ENCODE results near the gene RALGPS1.

RALGPS1 gene

DNA sequence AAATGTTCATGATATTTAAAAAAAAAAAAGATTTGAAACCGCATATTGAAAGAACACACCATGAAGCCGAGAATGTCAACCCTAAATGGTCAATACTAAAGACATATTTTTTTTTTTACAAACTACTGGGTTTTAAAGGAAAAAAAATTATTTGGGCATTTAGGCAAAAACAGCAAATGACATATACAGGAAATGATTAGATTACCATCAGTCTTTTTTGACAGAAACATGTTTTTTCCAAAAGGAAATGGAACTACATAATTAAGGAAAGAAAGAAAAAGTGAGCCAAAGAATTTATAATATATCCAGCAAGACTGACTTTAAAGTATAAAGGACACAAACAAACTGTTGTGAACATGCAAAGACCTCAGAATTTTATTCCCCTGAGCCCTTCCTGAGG lies 56.7 kb downstream of the RALGPS1 start:
- TF ChIP-seq, protein P1, sequence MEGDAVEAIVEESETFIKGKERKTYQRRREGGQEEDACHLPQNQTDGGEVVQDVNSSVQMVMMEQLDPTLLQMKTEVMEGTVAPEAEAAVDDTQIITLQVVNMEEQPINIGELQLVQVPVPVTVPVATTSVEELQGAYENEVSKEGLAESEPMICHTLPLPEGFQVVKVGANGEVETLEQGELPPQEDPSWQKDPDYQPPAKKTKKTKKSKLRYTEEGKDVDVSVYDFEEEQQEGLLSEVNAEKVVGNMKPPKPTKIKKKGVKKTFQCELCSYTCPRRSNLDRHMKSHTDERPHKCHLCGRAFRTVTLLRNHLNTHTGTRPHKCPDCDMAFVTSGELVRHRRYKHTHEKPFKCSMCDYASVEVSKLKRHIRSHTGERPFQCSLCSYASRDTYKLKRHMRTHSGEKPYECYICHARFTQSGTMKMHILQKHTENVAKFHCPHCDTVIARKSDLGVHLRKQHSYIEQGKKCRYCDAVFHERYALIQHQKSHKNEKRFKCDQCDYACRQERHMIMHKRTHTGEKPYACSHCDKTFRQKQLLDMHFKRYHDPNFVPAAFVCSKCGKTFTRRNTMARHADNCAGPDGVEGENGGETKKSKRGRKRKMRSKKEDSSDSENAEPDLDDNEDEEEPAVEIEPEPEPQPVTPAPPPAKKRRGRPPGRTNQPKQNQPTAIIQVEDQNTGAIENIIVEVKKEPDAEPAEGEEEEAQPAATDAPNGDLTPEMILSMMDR (IDR thresholded peaks at IDR 0.05), result no peak

DNA sequence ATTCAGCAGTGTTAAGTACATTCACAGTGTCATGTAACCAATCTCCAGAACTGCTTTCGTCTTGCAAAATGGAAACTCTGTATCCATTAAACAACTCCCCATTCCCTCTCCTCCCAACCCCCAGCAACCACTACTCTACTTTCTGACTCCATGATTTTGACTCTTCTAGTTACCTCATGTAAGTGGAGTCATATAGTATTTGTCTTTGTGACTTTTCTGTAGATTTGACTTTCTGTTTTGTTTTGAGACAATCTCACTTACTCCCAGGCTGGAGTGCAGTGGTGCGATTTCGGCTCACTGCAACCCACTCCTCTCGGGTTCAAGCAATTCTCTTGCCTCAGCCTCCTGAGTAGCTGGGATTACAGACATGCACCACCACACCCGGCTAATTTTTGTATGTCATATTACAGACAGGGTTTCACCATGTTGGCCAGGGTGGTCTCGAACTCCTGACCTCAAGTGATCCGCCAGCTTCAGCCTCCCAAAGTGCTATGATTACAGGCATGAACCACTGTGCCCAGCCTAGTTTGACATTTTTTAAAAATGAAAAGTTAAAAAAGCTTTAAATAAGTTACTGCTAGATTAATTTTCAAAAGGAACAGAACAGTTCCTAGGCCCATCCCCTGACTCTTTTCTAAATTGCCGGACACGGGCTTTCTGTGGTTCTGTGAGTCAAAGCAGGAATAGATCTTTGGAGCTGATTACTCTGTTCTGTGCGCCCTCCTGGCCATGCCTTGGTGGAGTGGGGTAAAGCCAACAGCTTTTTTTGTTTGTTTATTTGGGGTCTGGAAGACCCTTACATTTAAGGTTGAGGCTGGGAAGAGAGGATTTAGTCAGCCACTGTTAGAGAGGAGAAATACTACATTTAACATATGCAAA lies 59.3 kb downstream of the RALGPS1 start:
- TF ChIP-seq, protein P1 (IDR thresholded peaks at IDR 0.05), result no peak

DNA sequence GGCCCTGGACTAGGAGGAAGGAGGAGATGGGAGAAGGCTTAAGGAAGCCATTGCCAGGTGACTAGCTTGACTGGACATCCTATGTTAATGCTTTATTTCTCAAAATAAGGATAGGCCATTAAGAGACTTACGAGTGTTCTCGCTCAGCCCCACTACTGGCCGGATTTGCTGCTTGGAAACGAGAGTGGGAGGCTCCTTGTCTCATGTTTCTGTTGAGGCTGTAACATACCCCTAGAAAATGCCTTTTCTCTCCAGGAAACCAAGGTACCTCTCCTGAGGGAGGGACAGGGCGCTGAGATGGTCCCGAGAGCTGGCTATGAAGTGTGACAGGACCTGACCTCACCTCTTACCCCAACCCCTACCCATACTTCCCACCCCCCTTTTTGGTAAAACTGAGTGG lies 60.0 kb downstream of the RALGPS1 start:
- TF ChIP-seq, protein P1 (IDR thresholded peaks at IDR 0.05), result no peak

DNA sequence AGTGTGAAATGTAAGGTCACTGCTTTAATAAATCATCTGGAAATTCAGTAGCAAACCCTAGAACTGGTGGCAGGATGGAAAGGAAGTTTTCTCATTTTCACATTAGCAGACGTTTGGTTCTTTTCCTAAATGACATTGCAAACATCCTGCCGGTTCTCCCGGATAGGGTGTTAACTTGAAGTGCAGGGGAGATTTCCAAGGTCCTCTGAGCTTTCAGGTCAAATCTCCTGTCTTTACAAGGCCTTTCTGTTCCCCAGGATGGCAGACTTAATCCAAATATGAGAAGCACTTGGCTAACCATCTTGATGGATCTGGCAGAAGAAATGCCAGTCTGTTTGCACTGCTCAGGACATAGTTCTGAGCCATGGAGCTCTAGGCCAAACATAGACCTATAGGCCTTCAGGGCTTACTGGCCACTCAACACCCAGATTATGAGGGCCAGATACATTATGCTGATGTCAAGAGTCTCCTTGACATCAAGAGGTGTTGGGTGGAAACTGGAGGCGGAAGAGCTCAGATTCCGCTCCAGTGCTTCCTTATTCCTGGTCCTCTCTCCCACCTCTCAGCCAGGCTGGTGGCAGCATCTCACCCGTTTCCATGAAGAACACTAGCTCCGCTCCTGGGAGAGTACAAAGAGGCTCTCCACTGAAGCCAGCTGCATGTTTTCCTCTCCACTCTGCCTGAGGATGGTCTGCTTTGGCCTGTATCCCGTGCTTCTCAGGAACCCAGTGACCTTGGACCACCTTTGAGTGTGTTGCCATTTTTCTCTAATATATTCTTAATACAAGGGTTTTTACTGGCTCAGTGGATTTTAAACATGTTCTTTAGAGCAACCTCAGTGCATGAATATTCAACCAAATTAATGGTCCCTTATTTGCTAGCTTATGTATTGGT lies 61.0 kb downstream of the RALGPS1 start:
- TF ChIP-seq, protein P1 (IDR thresholded peaks at IDR 0.05), result no peak

DNA sequence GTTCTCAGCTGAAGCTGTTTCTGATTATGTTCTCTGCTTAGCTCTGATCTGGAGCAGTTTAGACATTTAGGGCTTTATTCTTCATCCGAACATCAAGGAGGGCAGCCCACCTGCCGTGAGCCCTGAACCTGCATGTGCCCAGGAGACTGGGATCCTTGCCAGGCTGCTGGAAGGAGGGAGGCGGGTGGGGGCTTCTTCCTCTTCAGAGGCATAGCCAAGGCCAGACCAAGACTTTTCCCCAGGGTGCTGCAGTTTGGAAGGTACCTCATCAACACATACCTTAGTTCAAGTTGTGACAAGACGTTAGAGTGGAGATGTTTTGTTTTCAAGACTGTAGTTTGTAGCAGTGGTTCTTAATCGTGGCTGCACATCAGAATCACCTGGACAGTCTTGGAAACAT lies 64.9 kb downstream of the RALGPS1 start:
- TF ChIP-seq, protein P1 (IDR thresholded peaks at IDR 0.05), result no peak

DNA sequence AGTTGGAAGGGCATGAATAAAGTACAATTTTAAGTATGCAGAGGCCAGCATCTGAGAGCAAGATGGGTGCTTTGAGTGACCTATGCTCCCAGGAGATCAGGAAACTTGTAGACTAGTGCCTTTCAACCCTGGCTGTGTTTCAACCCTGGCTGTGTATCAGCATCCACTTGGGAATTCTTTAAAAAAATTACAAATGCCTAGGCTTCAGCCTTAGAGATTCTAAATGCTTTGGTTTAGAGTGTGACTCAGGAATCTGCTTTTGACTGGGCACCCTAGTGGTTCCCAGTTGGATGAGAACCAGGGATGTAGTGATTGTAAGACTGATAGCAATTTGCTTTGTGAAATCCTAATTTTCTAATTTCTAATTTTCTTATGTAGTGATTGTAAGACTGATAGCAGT lies 65.6 kb downstream of the RALGPS1 start:
- TF ChIP-seq, protein P1 (IDR thresholded peaks at IDR 0.05), result no peak

DNA sequence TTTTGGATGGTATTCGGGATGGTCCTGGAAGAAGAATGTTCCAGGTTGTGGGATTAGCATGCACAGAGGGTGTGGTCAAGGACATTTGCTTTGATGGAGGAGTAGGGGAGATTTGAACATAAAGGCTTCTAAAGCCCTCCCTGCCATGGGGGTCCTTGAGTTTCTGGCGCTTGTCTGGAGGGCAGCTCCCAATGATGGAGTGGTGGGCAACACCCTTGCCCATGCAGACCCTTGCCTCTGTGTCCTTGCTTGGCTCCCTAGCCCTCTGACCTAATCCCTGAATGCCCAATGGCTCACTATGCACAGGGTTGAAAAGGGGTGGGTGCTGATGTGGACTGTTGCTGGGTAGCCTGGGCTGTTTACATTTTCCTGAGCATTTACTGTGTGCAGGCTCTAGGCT lies 66.6 kb downstream of the RALGPS1 start:
- TF ChIP-seq, protein P1 (IDR thresholded peaks at IDR 0.05), result no peak
